Measurements from ENCODE around the gene CDC37L1. TPM values are rescaled to one million over a fixed set of nuclear protein-coding genes. Genes with fewer than 3 reads are reported as not detected.
"Not testable (repeated sequence)": the region's sequence is repeated elsewhere in the genome, so short reads cannot be mapped to it uniquely, and the experiment has no call there.

CDC37L1 gene
- total RNA-seq, 4 donors from 2014 or later = 21.1 to 50.5 (median 34.0) TPM

GRCh38 chr9:4642351-4642750 lies 37.0 kb upstream of the CDC37L1 start:
- no peaks in the 10 kb centered on the region for H3K36me3 ChIP-seq
- no peak for DNase-seq
- H3K4me1 ChIP-seq = no peaks in the 10 kb centered on the region
- intact Hi-C loops (cut with DNase I; ENCODE audit: low total_unique reads) = no loop called here
- H3K4me3 ChIP-seq = no peak overlapping the region
- no peak overlapping the region for H3K27ac ChIP-seq
- H3K9me3 ChIP-seq = no peaks in the 10 kb centered on the region
- TF ChIP-seq POLR2A (IDR thresholded peaks at IDR 0.05) (no peak), CTCF (IDR thresholded peaks at IDR 0.05) (no peak)
- no peaks in the 10 kb centered on the region for H3K27me3 ChIP-seq

- Histone ChIP-seq H3K9me3 (no peaks in the 10 kb centered on the region), H3K4me3 (no peak overlapping the region), H3K36me3 (no peaks in the 10 kb centered on the region), H3K27ac (no peak overlapping the region), H3K4me1 (no peaks in the 10 kb centered on the region), H3K27me3 (no peaks in the 10 kb centered on the region)
- TF ChIP-seq CTCF (IDR thresholded peaks at IDR 0.05) = no peak
- no peak for TF ChIP-seq POLR2A (IDR thresholded peaks at IDR 0.05)
- intact Hi-C loops (cut with DNase I; ENCODE audit: low total_unique reads) = no loop called here
- DNase-seq = no peak
Observed at GRCh38 chr9:4654084-4654483, 25.3 kb upstream of the CDC37L1 start.

GRCh38 chr9:4654538-4654937 lies 24.8 kb upstream of the CDC37L1 start:
- H3K36me3 ChIP-seq = no peaks in the 10 kb centered on the region
- H3K27me3 ChIP-seq = no peaks in the 10 kb centered on the region
- no peak for DNase-seq
- no peaks in the 10 kb centered on the region for H3K4me1 ChIP-seq
- H3K4me3 ChIP-seq = no peak overlapping the region
- H3K9me3 ChIP-seq = no peaks in the 10 kb centered on the region
- intact Hi-C loops (cut with DNase I; ENCODE audit: low total_unique reads) = no loop called here
- H3K27ac ChIP-seq = no peak overlapping the region
- TF ChIP-seq POLR2A (IDR thresholded peaks at IDR 0.05) (no peak), CTCF (IDR thresholded peaks at IDR 0.05) (no peak)

- intact Hi-C loops (cut with DNase I; ENCODE audit: low total_unique reads); DNase-seq; H3K27me3 ChIP-seq: not testable (repeated sequence)
Observed at GRCh38 chr9:4656196-4656595, 23.2 kb upstream of the CDC37L1 start.

GRCh38 chr9:4656621-4657020 lies 22.7 kb upstream of the CDC37L1 start:
- Histone ChIP-seq H3K9me3 (no peaks in the 10 kb centered on the region), H3K4me3 (no peak overlapping the region), H3K36me3 (no peaks in the 10 kb centered on the region), H3K4me1 (no peaks in the 10 kb centered on the region), H3K27ac (no peak overlapping the region), H3K27me3 (no peaks in the 10 kb centered on the region)
- intact Hi-C loops (cut with DNase I; ENCODE audit: low total_unique reads) = no loop called here
- TF ChIP-seq POLR2A (IDR thresholded peaks at IDR 0.05) = no peak
- TF ChIP-seq CTCF (IDR thresholded peaks at IDR 0.05) = no peak
- DNase-seq = no peak

More at GRCh38 chr9:4656196-4656595, 23.2 kb upstream of the CDC37L1 start:
- H3K27ac ChIP-seq, H3K9me3 ChIP-seq, H3K4me3 ChIP-seq, H3K4me1 ChIP-seq, H3K36me3 ChIP-seq: not testable (repeated sequence)
